Activated B cell treated with CpG ODN at 0.5 μM for 24 hours (primary cell): ENCODE data around the gene MACROD2. TPM values are rescaled to one million over a fixed set of nuclear protein-coding genes. Genes with fewer than 3 reads are reported as not detected.

Source experiments
- ATAC-seq: fragments of 200-7000 bp; cut with Tn5 transposase; one replicate; pipeline ENCODE4 v1.10.0; 2021; ENCODE audit warnings: low read depth, mild to moderate bottlenecking, moderate library complexity
- CTCF ChIA-PET: fragments of 350-600 bp; sonication (Branson Sonifier 250); formaldehyde crosslinking; loops from one replicate; lab custom pipeline; 2021; ENCODE audit warnings: antibody characterized with exemption; lab: Charles Lee
- POLR2A ChIA-PET: fragments of 350-600 bp; sonication (Branson Sonifier 250); formaldehyde crosslinking; loops from one replicate; lab custom pipeline; 2021; ENCODE audit warnings: antibody characterized with exemption; lab: Charles Lee
- DNase-seq: peaks from one replicate; pipeline ENCODE4 v3.0.0; 2022
- H3K27ac Mint-ChIP-seq: one replicate; pipeline ENCODE4 v1.8.0; 2020; ENCODE audit warnings: mixed read lengths
- H3K27me3 Mint-ChIP-seq: one replicate; pipeline ENCODE4 v1.8.0; 2021; ENCODE audit warnings: mixed read lengths
- H3K36me3 Mint-ChIP-seq: one replicate; pipeline ENCODE4 v1.8.0; 2021; ENCODE audit warnings: low read depth, mixed read lengths
- H3K4me1 Mint-ChIP-seq: one replicate; pipeline ENCODE4 v1.8.0; 2021; ENCODE audit warnings: mixed read lengths
- H3K4me3 Mint-ChIP-seq: one replicate; pipeline ENCODE4 v1.8.0; 2020; ENCODE audit warnings: mild to moderate bottlenecking, mixed read lengths
- H3K9me3 Mint-ChIP-seq: one replicate; pipeline ENCODE4 v1.8.0; 2020; ENCODE audit warnings: mixed read lengths
- intact Hi-C: fragments of 100-400 bp; cut with micrococcal nuclease; formaldehyde crosslinking; loops from one replicate; pipeline ENCODE4 v1.15.1; 2024
- total RNA-seq: library from RNA; stranded (reverse); gene quantifications from 2 replicates; pipeline ENCODE4 v1.2.3, GENCODE V29; 2022
- TF ChIP-seq, protein P1 (sequence below): fragments of 200-600 bp; IDR thresholded peaks from one replicate; pipeline ENCODE4 v1.8.0; 2022; ENCODE audit warnings: antibody characterized with exemption, mild to moderate bottlenecking

The MACROD2 gene
- total RNA-seq, 1 donor from 2014 or later: 55.1 TPM

DNA sequence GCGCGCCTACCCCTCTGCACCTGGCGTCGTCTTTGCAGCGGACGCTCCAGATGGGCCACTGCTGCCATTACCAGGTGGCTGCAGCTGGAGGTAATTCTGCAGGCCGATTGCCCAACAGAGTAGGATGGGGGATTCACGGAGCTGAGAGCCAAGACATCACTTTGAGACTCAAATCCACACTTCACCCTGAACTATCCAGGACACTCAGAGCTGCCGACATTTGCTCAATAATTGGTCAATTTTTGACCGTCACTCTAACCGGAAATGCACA, 1037.0 kb downstream of the MACROD2 start:
- Mint-ChIP-seq H3K27me3 (no peaks in the 10 kb centered on the region), H3K9me3 (no peaks in the 10 kb centered on the region)

DNA sequence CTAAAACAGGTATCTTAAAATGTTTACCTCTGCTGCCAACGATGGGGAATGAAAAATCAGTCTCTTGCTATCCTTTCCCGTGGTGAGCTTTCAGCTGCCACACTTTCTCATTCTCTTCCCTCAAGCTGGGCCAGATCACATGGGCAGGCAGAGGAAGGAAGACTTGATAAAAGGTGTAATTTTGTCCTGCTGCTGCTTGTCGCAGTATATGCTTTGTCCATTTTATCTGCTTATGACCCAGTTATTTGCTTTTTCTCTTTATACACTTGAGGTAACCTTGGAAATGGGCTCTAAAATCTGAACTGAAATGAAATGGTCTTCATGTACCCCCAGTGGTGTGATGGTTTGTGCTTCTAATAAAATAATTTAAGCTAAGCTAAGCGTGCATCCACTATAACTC, 1038.0 kb downstream of the MACROD2 start:
- DNase-seq (no peak), ATAC-seq (no peak)
- POLR2A ChIA-PET: no interaction called here
- H3K4me3 Mint-ChIP-seq: no peak overlapping the region
- H3K4me1 Mint-ChIP-seq: no peaks in the 10 kb centered on the region
- H3K27me3 Mint-ChIP-seq: no peaks in the 10 kb centered on the region
- intact Hi-C loops: no loop called here
- no peak overlapping the region for H3K27ac Mint-ChIP-seq
- TF ChIP-seq, protein P1, sequence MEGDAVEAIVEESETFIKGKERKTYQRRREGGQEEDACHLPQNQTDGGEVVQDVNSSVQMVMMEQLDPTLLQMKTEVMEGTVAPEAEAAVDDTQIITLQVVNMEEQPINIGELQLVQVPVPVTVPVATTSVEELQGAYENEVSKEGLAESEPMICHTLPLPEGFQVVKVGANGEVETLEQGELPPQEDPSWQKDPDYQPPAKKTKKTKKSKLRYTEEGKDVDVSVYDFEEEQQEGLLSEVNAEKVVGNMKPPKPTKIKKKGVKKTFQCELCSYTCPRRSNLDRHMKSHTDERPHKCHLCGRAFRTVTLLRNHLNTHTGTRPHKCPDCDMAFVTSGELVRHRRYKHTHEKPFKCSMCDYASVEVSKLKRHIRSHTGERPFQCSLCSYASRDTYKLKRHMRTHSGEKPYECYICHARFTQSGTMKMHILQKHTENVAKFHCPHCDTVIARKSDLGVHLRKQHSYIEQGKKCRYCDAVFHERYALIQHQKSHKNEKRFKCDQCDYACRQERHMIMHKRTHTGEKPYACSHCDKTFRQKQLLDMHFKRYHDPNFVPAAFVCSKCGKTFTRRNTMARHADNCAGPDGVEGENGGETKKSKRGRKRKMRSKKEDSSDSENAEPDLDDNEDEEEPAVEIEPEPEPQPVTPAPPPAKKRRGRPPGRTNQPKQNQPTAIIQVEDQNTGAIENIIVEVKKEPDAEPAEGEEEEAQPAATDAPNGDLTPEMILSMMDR: no peak
- no peaks in the 10 kb centered on the region for H3K36me3 Mint-ChIP-seq
- H3K9me3 Mint-ChIP-seq: no peaks in the 10 kb centered on the region
- CTCF ChIA-PET: no interaction called here

More for the DNA sequence above, 1037.0 kb downstream of the MACROD2 start:
- no peak for ATAC-seq
- TF ChIP-seq, protein P1: no peak
- intact Hi-C loops: no loop called here
- no peak overlapping the region for H3K4me3 Mint-ChIP-seq
- H3K4me1 Mint-ChIP-seq: no peaks in the 10 kb centered on the region
- ChIA-PET POLR2A (no interaction called here), CTCF (no interaction called here)
- DNase-seq: no peak
- H3K27ac Mint-ChIP-seq: no peak overlapping the region
- no peaks in the 10 kb centered on the region for H3K36me3 Mint-ChIP-seq

DNA sequence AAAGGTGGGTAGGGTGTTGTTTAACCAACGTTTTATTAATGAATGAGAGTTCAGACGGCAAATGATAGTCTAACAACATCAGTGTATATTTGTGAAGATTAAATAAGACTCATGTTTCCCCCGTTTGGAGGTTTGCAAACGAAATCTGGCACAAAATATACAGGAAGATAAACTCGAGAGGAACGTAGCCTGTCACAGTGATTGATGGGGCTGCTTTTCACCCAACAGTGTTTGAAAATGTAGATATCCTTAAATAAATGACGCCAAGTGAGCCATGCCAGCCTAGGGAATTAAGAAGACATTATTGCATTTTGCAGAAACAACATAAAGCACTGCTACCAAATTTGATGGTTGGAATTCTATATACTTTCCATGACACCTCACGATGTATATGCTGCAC, 1038.6 kb downstream of the MACROD2 start:
- no peak for DNase-seq
- TF ChIP-seq, protein P1: no peak
- Mint-ChIP-seq H3K27me3 (no peaks in the 10 kb centered on the region), H3K36me3 (no peaks in the 10 kb centered on the region), H3K27ac (no peak overlapping the region), H3K4me1 (no peaks in the 10 kb centered on the region), H3K9me3 (no peaks in the 10 kb centered on the region), H3K4me3 (no peak overlapping the region)
- CTCF ChIA-PET: no interaction called here
- intact Hi-C loops: no loop called here
- no peak for ATAC-seq
- POLR2A ChIA-PET: no interaction called here

DNA sequence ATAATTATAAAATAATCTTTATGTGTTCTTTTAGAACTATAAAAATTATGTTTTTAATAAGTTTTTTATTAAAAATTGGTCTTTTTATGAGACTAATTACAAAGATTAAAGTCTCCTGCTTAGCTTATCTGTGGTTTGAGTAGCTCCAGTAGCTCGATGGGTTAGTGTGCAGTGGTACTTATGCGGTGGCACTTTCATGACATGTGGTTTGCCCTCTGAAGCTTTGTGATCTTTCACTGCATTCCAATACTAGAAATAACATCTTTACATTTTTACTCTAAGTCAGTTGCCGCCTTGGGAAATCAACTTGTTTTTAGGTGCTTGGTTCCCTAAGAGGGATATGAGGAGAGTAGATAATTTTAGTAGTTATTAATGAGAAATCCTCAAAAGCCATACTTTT, 1041.6 kb downstream of the MACROD2 start:
- ChIA-PET POLR2A (no interaction called here), CTCF (no interaction called here)
- Mint-ChIP-seq H3K27me3 (no peaks in the 10 kb centered on the region), H3K4me3 (no peak overlapping the region), H3K36me3 (no peaks in the 10 kb centered on the region), H3K9me3 (no peaks in the 10 kb centered on the region), H3K4me1 (no peaks in the 10 kb centered on the region), H3K27ac (no peak overlapping the region)
- no peak for DNase-seq
- TF ChIP-seq, protein P1: no peak
- intact Hi-C loops: no loop called here
- ATAC-seq: no peak

DNA sequence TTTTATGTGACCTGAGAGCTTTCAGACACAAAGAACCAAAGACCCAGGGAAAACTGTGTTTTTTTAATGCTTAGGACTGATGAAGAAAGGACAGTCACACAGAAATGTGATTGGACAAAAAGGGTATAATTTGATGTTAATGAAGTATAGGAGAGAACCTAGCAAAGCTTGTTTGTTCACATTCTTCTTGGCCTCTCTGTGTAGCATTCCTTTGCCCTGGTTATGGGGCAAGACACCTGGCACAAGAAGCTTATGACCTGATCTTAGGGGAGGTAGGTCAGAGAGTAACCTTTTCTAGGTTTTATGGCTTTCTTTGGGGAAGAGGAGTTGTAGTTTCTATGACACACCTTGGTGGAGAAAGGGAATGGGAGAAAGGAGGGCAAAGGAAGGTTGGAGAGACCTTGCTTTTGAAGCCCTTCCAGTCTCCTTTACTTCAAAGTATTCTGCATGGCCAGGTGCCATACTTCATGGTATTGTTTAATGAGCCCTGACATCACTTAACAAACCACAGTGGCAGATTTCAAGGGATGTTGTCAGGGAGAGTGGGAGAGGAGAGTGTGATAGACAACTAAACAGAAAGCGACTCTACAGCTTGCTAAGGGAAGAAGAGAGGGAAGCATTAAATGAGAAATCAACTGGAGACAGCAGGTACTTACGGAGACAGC, 1043.9 kb downstream of the MACROD2 start:
- H3K4me1 Mint-ChIP-seq: no peaks in the 10 kb centered on the region
- no peak overlapping the region for H3K4me3 Mint-ChIP-seq
- H3K36me3 Mint-ChIP-seq: no peaks in the 10 kb centered on the region
- H3K9me3 Mint-ChIP-seq: no peaks in the 10 kb centered on the region
- DNase-seq (no peak), ATAC-seq (no peak)
- TF ChIP-seq, protein P1: no peak
- CTCF ChIA-PET: no interaction called here
- no peaks in the 10 kb centered on the region for H3K27me3 Mint-ChIP-seq
- intact Hi-C loops: no loop called here
- H3K27ac Mint-ChIP-seq: no peak overlapping the region
- POLR2A ChIA-PET: no interaction called here
